ENCODE data around the gene PFKFB1. TPM values are rescaled to one million over a fixed set of nuclear protein-coding genes. Genes with fewer than 3 reads are reported as not detected.
A peak's percentile ranks its signal among the peaks of the same experiment; 100 is the strongest.

Gene PFKFB1
- total RNA-seq = under 1 TPM; 0.24 to 0.81 TPM

DNA sequence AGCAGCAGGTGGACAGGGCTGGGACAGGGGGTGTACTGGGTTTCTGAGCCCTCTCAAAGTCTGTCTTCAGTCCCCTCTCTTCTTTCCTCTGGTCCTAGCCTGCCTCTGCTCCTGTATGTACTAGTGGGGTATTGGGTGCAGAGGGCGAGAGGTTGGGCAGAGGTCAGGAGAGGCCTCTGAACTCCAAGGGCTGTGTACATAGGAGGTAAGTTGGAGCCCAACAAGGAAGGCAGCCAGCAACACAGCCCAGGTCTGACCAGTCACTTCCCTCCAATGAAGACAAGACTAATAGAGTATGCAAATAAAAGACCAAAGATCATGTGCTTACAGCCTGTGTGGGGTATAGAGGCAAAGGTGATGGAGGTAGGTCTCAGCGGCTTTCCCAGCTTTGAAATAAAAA lies at the start of gene PFKFB1:
PFKFB1 (minus strand) TSS at position 90 of the 400 bp plus-strand sequence. CDS start 181 bp downstream, outside the sequence.
- H3K27ac Mint-ChIP-seq = no peak within 1 kb of the TSS
- H3K9me3 Mint-ChIP-seq = no peaks in the 10 kb centered on the region
- H3K4me3 Mint-ChIP-seq = no peak within 1 kb of the TSS
- H3K36me3 Mint-ChIP-seq = no peaks in the 10 kb centered on the region
- peak in 1 of 2 donors; percentile 26 for ATAC-seq
- peaks cover 0 to 8% of the 10 kb centered on the region in 2 donors for H3K27me3 Mint-ChIP-seq
- no peak for DNase-seq (ENCODE audit: low spot score)
- peaks cover under 1% of the 10 kb centered on the region in 2 donors for H3K4me1 Mint-ChIP-seq (ENCODE audit: low read depth in 2 of 2)

DNA sequence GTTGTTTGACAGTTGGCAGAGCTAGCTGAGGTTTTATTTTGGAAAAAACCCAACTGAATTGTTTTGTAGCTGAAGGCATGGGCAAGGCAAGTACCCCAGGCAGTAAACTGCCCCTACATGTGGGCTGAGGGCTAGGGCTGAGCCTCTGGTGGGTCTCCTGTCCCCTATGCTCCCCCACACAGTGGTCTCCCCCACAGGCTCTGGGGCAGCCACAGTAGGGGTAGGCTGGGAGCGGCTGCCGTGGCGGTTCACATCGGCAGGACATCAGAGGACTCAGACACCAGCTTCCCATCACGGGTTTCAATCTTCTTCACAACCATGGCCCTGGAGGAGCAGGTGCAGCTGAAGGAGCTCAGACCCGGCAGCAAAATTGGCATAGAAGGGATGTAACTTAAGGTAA lies 47.5 kb upstream of the PFKFB1 start:
- Mint-ChIP-seq H3K27ac (no peak overlapping the region), H3K36me3 (no peaks in the 10 kb centered on the region), H3K9me3 (no peaks in the 10 kb centered on the region), H3K4me3 (no peak overlapping the region), H3K27me3 (peaks cover 0 to 11% of the 10 kb centered on the region in 2 donors), H3K4me1 (ENCODE audit: low read depth in 2 of 2) (no peaks in the 10 kb centered on the region)
- DNase-seq (ENCODE audit: low spot score) (no peak), ATAC-seq (no peak)

DNA sequence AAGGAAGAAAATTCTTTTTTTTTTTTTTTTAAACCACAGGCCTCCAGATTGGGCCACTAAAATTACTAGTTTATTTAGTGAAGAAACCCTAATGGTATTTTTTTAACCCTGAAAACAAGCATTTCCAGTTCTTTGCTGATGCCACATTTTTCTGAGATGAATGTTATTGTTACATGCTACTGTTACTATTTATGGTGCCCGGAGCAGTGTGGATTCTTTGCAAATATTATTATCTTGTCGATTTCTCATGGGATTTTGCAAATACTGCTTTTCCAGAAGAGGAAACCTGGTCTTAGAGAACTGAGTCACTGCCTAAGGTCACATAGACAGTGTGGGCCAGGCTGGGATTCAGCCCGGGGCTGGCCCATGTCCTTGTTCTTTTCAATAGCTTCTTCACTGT lies 45.5 kb upstream of the PFKFB1 start:
- H3K36me3 Mint-ChIP-seq = no peaks in the 10 kb centered on the region
- ATAC-seq (no peak), DNase-seq (ENCODE audit: low spot score) (no peak)
- no peak overlapping the region for H3K27ac Mint-ChIP-seq
- H3K27me3 Mint-ChIP-seq = peaks cover 0 to 9% of the 10 kb centered on the region in 2 donors
- H3K4me3 Mint-ChIP-seq = no peak overlapping the region
- H3K4me1 Mint-ChIP-seq (ENCODE audit: low read depth in 2 of 2) = no peaks in the 10 kb centered on the region
- no peaks in the 10 kb centered on the region for H3K9me3 Mint-ChIP-seq

DNA sequence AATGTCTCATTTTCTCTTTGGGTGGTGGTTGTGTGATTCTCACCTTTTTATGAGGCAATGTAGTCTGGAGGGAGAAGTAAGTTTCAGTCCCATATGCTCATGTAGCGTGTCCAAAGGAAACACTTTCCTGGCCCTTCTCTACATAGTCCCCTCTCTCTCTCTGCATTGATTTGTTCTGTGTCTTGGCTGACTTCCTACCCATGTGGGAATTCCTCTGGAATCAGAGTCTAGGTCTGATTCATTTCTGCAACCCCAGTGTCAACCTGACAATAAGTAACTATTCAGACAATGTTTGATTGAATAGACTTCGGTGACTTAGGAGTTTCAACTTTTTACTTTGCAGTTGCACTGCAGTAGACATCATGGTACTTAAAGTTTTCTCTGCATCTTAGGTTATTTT lies 39.4 kb upstream of the PFKFB1 start:
- no peak for ATAC-seq
- peaks cover 0 to 2% of the 10 kb centered on the region in 2 donors for H3K4me1 Mint-ChIP-seq (ENCODE audit: low read depth in 2 of 2)
- no peak overlapping the region for H3K4me3 Mint-ChIP-seq
- H3K36me3 Mint-ChIP-seq = no peaks in the 10 kb centered on the region
- H3K27ac Mint-ChIP-seq = no peak overlapping the region
- peaks cover 0 to 19% of the 10 kb centered on the region in 2 donors for H3K27me3 Mint-ChIP-seq
- DNase-seq (ENCODE audit: low spot score) = no peak
- H3K9me3 Mint-ChIP-seq = no peaks in the 10 kb centered on the region

DNA sequence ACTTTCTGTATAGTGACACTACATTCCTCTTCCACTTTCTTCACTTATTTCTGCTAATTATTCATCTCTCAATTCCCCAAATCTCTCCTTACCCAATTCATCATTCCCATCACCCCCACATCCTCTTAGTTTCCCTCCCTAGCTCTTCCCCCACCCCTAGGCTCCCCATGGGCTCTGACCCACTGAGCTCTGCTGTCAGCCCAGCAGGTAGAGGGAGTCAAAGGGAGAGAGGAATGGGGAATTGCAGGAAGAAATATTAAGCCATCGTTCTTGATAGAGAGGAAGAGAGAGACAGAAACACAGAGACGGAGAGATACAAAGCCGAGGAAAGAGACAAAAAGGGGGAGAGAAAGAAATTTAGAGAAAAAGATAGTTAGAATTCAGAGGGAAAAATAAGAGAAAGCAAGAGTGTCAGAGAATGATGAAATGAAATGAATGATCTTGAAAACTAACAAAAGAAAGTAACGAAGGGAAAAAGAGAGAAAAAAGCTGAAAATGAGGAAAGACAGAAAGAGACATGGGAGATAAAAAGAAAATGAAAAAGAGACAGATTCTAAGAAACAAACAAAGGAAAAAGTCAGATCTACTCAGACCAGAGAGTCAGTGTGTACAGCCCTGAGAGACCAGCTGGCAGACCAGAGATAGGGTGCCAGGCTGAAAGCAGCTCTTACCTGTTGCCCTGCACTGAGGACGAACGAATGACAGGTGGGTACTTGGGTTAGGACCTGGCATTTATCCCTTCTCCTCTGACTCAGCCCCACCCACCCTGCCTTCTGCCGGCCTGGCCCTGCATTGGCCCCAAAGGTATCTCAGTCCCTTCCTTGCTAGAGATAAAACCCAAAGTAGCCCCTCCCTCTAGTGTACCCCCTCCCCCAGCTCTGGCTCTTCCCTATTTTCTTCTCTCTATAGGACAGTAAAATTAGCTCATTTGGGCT lies 36.5 kb upstream of the PFKFB1 start, which contains the start of gene ALAS2:
ALAS2 (minus strand) TSS at position 707 of the 935 bp plus-strand sequence. CDS start 4,977 bp downstream, outside the sequence.
- H3K4me1 Mint-ChIP-seq (ENCODE audit: low read depth in 2 of 2) = peaks cover 0 to 2% of the 10 kb centered on the region in 2 donors
- no peaks in the 10 kb centered on the region for H3K9me3 Mint-ChIP-seq

DNA sequence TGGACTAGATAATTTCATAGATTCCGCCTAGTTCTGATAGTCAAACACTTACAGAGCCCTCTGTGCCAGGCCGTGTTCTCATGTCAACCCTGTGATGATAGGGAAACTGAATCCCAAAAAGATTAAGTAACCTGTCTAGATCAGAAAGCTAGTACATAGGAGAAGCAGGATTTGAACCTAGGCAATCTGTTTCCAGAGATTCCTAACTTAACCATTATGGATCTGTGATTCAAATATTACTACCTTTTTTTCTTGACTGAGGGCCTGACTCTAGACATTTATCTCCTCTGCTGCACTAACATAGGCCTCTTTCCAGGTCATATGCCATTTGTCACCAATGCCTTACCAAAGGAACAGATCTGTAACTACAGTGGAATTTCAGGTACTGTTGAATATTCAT lies 35.3 kb upstream of the PFKFB1 start:
- H3K27me3 Mint-ChIP-seq = peaks cover 0 to 34% of the 10 kb centered on the region in 2 donors
- ATAC-seq = no peak
- no peaks in the 10 kb centered on the region for H3K36me3 Mint-ChIP-seq
- H3K27ac Mint-ChIP-seq = no peak overlapping the region
- no peaks in the 10 kb centered on the region for H3K9me3 Mint-ChIP-seq
- no peak for DNase-seq (ENCODE audit: low spot score)
- H3K4me1 Mint-ChIP-seq (ENCODE audit: low read depth in 2 of 2) = peaks cover 0 to 2% of the 10 kb centered on the region in 2 donors
- no peak overlapping the region for H3K4me3 Mint-ChIP-seq

More for the DNA sequence above, 36.5 kb upstream of the PFKFB1 start, which contains the start of gene ALAS2:
- H3K4me3 Mint-ChIP-seq = no peak within 1 kb of the TSS
- H3K36me3 Mint-ChIP-seq = no peaks in the 10 kb centered on the region
- no peak for DNase-seq (ENCODE audit: low spot score)
- peaks cover 0 to 28% of the 10 kb centered on the region in 2 donors for H3K27me3 Mint-ChIP-seq
- no peak for ATAC-seq
- H3K27ac Mint-ChIP-seq = no peak within 1 kb of the TSS

DNA sequence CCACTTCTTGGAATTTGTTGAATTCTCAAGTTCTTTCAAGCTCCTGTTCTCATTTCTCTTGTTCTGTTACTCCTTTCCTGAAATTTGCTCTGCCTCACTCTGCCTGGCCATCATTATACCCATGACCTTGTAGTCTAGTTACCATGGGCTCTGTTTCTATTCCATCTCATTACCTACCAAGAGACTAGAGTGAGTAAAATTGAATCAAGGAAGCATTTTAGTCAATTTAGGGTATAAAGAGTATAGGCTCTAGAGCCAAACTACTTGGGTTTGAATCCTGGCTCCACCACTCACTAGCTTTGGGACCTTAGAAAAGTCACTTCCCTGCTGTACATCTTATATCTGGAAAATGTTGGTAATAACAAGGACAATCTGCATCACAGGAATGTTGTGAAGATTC lies 34.6 kb upstream of the PFKFB1 start:
- ATAC-seq (no peak), DNase-seq (ENCODE audit: low spot score) (no peak)
- no peak overlapping the region for H3K27ac Mint-ChIP-seq
- no peaks in the 10 kb centered on the region for H3K36me3 Mint-ChIP-seq
- no peak overlapping the region for H3K4me3 Mint-ChIP-seq
- peaks cover 0 to 2% of the 10 kb centered on the region in 2 donors for H3K4me1 Mint-ChIP-seq (ENCODE audit: low read depth in 2 of 2)
- H3K27me3 Mint-ChIP-seq = peaks cover 0 to 34% of the 10 kb centered on the region in 2 donors
- no peaks in the 10 kb centered on the region for H3K9me3 Mint-ChIP-seq

DNA sequence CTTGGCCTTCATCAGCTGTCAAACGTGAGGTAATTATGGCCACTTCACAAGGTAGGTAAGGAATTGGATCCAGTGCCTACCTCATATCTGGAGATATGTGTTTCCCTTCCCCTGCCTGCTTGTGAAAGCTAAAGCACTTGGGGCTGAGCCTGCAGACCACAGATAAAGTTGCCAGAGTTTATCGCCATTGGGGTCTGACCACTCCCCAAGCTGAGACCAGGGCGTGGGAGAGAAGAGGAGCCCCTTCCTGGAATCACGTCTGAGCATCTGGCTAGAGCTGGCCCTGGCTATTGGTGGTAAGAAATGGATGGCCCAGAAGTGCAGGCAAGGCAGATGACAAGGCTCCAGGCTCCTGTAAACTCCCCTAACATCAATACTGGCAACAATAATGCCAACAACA lies 34.1 kb upstream of the PFKFB1 start:
- no peaks in the 10 kb centered on the region for H3K36me3 Mint-ChIP-seq
- H3K9me3 Mint-ChIP-seq = no peaks in the 10 kb centered on the region
- DNase-seq (ENCODE audit: low spot score) (no peak), ATAC-seq (no peak)
- H3K4me1 Mint-ChIP-seq (ENCODE audit: low read depth in 2 of 2) = peaks cover 0 to 2% of the 10 kb centered on the region in 2 donors
- no peak overlapping the region for H3K4me3 Mint-ChIP-seq
- H3K27me3 Mint-ChIP-seq = peaks cover 0 to 29% of the 10 kb centered on the region in 2 donors
- no peak overlapping the region for H3K27ac Mint-ChIP-seq

DNA sequence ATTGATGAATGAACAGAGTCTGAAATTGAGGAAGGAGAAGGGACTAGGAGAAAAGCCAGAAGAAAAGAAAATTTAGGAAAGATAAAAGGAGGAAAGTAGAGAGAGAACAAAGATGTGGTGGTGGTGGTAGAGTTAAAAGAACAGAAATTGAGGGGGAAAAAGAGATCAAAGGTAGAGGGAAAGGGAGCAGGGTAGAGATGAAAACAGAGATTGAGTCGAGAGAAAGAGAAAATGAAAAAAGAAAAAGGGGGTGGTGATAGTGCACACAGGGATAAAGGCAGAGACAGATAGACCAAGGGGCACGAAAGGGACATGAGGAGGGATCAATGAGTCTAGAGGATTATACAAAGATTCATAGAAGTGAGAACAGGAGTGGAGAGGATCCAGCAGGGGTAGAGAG lies 32.9 kb upstream of the PFKFB1 start:
- H3K36me3 Mint-ChIP-seq = no peaks in the 10 kb centered on the region
- no peak overlapping the region for H3K27ac Mint-ChIP-seq
- no peaks in the 10 kb centered on the region for H3K4me1 Mint-ChIP-seq (ENCODE audit: low read depth in 2 of 2)
- ATAC-seq (no peak), DNase-seq (ENCODE audit: low spot score) (no peak)
- no peaks in the 10 kb centered on the region for H3K9me3 Mint-ChIP-seq
- H3K27me3 Mint-ChIP-seq = peaks cover 0 to 25% of the 10 kb centered on the region in 2 donors
- no peak overlapping the region for H3K4me3 Mint-ChIP-seq

DNA sequence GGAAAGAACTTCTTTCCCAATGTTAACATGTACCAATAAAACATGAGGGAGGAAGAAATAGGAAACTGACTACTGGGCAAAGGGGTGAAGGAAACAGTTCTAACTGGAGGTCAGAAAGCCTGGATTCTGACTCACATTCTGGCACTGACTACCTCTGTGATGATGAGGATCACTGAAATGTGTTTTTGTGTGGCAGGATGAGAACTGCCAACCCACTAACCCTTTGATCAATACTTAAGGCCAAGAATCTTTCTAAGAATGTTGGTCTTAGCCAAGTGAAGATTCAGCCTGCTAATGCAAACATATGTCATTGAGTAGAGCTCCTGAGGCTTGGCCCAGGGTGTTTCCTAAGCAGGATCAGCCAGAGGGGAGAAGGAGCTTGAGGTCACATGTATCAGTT lies 32.2 kb upstream of the PFKFB1 start:
- DNase-seq (ENCODE audit: low spot score) = no peak
- no peak for ATAC-seq
- Mint-ChIP-seq H3K9me3 (no peaks in the 10 kb centered on the region), H3K27me3 (peaks cover 0 to 28% of the 10 kb centered on the region in 2 donors), H3K36me3 (no peaks in the 10 kb centered on the region), H3K27ac (no peak overlapping the region), H3K4me1 (ENCODE audit: low read depth in 2 of 2) (no peaks in the 10 kb centered on the region), H3K4me3 (no peak overlapping the region)

DNA sequence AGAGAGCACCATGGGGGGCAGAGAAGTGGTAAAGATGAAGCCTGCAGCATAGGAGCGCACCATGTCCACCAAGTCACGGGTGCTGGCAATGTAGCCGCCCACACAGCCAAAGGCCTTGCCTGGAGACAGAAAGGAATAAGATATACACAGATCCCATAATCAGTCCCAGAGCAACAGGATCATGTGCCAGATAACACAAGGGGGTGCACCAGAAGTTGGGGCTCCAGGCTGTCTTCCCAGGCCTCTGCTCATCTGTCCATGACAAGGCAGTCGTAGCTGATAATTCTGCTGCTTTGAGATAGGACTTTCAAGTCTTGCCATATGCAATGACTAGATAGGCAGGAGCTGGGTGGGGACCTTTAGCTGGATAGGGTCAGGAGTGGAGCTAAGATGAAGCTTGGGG lies 20.9 kb upstream of the PFKFB1 start:
- ATAC-seq (no peak), DNase-seq (ENCODE audit: low spot score) (no peak)
- Mint-ChIP-seq H3K36me3 (no peaks in the 10 kb centered on the region), H3K4me3 (no peak overlapping the region), H3K27me3 (peaks cover 0 to 2% of the 10 kb centered on the region in 2 donors), H3K4me1 (ENCODE audit: low read depth in 2 of 2) (no peaks in the 10 kb centered on the region), H3K27ac (no peak overlapping the region), H3K9me3 (no peaks in the 10 kb centered on the region)

DNA sequence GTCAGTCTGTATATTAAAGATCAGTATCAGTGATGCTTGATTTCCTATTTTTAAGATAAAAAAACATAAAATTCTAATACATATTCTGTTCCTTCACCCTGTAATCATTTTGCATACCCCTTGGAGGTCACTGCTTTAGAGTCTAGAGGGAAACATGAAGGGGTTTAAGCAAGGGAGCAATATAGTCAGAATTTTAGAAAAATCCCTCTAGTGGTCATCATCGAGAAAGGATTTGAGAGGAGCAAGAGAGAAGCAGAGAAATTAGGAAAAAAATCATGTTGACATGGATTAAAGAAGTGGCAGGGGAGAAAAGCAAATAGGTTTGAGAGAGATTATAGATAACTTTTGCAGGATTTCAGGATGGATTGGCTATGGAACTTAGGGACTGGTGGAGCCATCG lies 17.3 kb upstream of the PFKFB1 start:
- Mint-ChIP-seq H3K27me3 (peaks cover 0 to 2% of the 10 kb centered on the region in 2 donors), H3K36me3 (no peaks in the 10 kb centered on the region), H3K9me3 (no peaks in the 10 kb centered on the region), H3K4me3 (no peak overlapping the region), H3K27ac (no peak overlapping the region), H3K4me1 (ENCODE audit: low read depth in 2 of 2) (peaks cover 0 to 4% of the 10 kb centered on the region in 2 donors)
- ATAC-seq = no peak
- no peak for DNase-seq (ENCODE audit: low spot score)

DNA sequence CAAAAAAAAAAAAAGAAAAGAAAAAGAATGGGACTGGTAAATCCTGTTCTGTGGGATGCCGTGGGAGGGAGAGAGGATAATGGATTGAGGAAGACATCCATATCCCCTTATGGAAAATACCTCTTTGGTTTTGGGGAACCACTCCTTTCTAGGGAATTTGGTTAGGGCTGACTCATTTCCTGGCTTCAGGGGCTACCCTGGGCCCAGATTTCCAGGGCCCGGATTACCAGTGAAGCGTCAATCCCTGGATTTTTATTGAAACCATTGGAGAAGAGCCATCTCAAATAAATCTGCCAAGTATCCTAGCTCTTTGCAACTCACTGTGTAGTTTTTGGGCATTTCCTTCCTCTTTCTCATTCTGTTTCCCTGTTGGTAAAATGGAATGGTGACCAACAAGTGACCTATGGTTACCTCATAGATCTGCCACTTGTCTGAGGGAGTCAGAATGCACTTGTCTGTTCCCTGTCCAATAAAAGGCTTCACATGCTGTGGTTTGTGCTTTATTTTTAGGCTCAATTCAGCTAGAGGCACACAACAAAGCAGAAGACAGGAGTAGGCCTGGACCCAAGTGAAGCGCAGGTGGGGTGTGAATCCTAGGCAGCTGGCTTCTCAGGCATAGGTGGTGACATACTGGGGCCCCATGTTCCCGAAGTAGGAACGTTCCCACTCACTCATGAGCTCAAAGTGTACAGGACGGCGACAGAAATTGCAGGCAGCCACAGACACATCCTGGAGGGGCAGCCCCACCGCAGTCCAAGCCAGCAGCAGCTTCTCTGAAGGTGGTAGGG lies 14.8 kb upstream of the PFKFB1 start:
- Mint-ChIP-seq H3K27me3 (no peaks in the 10 kb centered on the region), H3K4me3 (no peak overlapping the region), H3K36me3 (peaks cover 13% of the 10 kb centered on the region), H3K27ac (no peak overlapping the region), H3K4me1 (ENCODE audit: low read depth in 2 of 2) (peaks cover 6 to 10% of the 10 kb centered on the region in 2 donors), H3K9me3 (no peaks in the 10 kb centered on the region)
- DNase-seq (ENCODE audit: low spot score) = peak; percentile 64
- peak in 1 of 2 donors; percentile 33 for ATAC-seq

DNA sequence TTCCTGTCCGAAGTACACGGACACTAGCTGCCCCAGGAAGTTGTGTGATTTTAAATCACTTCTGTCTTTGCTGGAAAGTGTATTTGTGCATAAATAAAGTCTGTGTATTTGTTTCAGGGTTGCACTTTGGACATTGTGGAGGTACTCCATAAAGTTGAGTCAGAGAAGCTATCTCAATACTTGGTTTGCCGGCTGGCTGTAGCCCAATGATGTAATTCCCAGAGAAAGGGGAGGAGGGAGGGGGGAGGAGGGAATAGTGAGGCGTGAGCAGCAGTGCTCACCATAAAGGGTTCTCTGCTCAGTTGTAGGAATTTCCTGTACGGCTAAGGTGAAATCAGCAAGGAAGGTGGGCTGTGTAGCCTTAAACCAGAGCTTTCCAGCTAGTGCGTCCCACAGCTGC lies 13.7 kb upstream of the PFKFB1 start:
- ATAC-seq = no peak
- Mint-ChIP-seq H3K27me3 (no peaks in the 10 kb centered on the region), H3K27ac (no peak overlapping the region), H3K9me3 (no peaks in the 10 kb centered on the region), H3K4me3 (no peak overlapping the region), H3K4me1 (ENCODE audit: low read depth in 2 of 2) (peaks cover 10% of the 10 kb centered on the region in 2 donors), H3K36me3 (peaks cover 16% of the 10 kb centered on the region)
- no peak for DNase-seq (ENCODE audit: low spot score)

Measured in natural killer cell treated with Interleukin-12 subunit alpha and Interleukin-12 subunit beta and Interleukin-15 and Interleukin-18, amount 100 ng/mL, for 72 hours (primary cell).